NCI-H774 (cell line): ENCODE data around the gene ZNF646.

Experiments
- DNase-seq: peaks from one replicate; lab custom pipeline; 2025; lab: John Stamatoyannopoulos, UW

ZNF646 gene

GRCh38 chr16:31130899-31131298, 56.7 kb downstream of the ZNF646 start:
- no peak for DNase-seq

DNA sequence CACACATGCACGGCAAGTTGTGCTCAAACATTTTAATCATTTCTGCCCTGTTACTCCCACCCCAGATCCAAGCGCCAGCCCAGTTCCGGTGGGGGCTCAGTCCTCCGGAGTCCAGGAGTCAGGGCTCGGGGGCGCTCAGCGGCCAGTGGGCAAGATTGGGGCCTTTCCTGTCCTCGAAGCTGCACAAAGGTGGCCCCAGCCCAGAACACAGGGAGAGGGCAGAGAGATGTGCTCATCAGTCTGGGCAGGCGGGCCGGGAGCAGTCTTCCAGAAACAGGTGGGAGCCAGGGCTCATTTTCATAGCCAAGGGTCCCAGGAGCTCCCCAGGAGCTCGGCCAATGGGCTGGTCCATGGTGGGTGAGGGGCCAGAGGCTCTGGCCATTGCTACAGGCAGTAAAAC, 57.2 kb downstream of the ZNF646 start:
- DNase-seq, result no peak

DNA sequence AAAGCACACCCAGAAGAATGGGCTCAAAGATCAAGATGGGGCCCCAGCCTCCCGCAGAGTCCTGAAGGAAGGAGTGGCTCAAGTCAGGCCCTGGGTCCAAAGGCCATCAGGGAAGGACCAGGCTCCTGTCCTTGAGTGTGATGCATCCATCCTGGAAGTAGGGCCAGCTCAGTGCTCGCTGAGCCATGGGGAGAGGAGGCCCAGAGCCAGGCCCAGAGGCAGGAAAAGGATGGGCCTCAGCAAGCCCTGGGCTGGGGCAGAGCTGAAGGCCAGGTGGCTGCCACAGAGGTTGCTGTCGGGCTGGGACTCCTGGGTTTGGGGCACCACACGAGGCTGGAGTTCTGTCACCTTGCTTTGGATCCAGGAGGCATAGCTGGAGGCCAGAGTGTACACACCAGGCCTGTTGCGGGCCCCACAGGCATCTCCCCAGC, 57.6 kb downstream of the ZNF646 start:
- DNase-seq, result no peak

DNA sequence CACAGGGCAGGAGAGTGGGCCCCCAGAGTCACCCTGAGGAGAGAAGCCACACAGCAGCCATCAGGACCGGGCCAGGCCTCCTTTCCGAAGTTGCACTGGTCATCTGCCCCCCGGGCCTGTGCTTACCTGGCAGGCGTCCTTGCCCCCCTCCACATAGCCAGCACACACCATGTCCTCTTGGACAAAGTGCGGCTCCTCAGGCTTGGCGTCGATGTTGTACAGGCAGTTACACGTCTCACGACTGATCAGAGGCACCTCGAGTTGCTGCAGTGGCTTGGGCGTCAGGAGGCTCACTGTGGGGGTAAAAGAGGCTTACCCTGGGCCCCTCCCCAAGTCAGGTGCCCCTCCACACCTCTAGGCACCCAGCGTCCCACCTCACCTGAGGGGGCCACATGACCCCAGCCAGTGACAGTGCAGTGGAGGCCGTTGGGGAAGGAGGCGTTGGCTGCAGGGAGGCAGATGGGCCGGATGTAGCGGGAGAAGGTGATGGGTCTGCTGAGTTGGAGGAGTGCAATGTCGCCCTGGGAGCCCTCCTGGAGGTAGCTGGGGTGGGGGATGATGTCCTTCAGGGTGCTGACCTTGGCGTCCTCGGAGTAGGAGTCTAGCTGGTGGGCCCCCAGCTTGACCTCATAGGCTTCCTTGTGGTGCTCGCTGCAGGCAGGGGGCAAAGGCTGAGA, 58.2 kb downstream of the ZNF646 start:
- no peak for DNase-seq

DNA sequence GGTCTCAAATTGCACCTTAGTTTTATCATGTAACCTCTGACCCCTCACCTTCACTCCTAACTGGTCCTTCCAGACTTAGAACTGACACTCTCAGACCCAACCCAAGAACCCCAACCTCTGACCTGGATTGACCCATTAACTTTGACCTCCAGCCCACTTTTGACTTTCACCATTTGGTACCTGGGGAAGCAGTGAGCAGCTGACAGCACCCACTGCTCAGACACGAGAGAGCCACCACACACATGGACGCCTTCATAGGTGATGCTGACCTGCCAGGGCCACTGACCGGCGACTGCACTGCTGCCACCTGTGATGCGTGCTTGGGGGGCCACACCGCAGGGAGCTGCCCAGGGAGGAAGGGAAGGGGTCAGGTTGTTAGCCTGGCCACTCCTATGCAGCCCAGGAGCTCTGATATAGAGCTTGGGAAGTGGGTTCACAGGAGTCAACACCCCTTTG, 58.9 kb downstream of the ZNF646 start:
- no peak for DNase-seq
